ENCODE data around the gene GRIN2C. TPM values are rescaled to one million over a fixed set of nuclear protein-coding genes. Genes with fewer than 3 reads are reported as not detected.

Gene GRIN2C
- total RNA-seq, 4 donors from 2014 or later = 0.17 to 0.38 (median 0.27) TPM

DNA sequence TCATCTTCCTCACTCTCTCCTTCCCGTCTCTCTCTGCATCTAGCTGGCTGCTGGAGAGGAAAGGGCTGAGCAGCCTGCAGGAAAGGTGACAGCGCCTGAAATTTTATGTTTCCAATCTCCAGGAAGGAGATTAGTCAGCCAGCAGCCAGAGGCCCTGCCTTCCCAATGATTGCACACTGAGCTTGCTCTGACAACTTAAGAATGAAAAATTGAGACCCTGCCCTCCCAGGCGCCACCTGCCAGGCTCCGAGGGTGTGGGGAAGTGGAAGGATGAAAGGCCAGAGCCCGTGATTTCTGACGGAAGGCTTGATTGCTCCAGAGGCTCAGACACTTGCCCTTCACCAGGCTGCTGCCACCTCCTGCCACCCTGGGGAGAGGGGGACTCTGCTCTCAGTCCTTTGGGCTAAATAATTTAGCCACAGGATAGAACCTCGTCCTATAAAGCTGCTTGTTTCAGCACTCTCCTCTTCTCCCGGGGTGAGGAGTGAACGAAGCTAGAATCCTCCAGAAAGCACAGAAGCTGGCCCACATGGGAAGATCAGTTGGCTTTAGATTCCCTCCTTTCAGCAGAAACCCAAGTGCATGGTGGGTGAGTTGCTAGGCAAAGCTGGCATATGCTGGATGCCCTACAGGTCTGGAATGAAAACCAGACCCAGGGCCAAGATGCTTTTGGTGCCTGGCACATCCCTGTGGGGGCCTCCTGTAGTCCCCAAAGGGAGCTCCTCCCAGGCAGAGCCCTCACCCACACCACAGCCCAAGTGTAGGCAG, 33.5 kb downstream of the GRIN2C start:
- TF ChIP-seq, protein P1, sequence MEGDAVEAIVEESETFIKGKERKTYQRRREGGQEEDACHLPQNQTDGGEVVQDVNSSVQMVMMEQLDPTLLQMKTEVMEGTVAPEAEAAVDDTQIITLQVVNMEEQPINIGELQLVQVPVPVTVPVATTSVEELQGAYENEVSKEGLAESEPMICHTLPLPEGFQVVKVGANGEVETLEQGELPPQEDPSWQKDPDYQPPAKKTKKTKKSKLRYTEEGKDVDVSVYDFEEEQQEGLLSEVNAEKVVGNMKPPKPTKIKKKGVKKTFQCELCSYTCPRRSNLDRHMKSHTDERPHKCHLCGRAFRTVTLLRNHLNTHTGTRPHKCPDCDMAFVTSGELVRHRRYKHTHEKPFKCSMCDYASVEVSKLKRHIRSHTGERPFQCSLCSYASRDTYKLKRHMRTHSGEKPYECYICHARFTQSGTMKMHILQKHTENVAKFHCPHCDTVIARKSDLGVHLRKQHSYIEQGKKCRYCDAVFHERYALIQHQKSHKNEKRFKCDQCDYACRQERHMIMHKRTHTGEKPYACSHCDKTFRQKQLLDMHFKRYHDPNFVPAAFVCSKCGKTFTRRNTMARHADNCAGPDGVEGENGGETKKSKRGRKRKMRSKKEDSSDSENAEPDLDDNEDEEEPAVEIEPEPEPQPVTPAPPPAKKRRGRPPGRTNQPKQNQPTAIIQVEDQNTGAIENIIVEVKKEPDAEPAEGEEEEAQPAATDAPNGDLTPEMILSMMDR (IDR thresholded peaks at IDR 0.05; ENCODE audit: low read depth) = no peak

DNA sequence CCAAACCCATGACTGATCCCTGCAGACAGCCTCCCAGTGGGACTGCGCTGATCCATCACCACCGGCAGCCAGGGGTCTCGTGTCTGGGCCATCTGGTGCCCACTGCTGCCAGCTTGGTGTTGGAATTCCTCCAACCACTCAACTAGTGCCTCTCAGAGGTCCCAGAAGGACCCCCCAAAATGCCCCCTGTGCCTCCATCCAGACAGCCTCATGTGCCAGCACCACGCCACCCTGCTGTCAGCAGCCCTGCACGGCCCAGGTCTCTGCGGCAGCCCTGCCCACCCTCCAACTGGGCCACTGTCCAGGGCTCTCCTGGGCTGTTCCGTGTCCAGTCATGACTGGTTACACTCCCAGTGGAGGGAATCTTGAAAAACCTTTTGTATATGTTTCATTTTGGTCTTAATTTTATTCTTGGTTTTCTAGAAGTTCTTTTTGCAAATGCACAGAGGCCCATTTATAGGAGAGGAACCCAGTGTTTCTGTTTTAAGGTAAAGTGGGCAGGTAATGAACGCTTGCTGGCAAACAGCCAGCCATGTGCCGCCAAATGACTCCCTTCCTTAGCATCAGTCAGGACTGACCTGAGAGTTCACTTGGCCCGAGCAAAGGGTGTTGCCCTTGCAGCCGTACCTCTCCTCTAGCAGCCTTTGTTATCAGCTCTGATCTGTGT, 34.6 kb downstream of the GRIN2C start:
- TF ChIP-seq, protein P1 (IDR thresholded peaks at IDR 0.05; ENCODE audit: low read depth) = no peak

- TF ChIP-seq, protein P1 (IDR thresholded peaks at IDR 0.05; ENCODE audit: low read depth) = no peak
These were observed 36.7 kb downstream of the GRIN2C start for GRCh38 chr17:74822939-74823367.

GRCh38 chr17:74822335-74822938, 37.2 kb downstream of the GRIN2C start:
- TF ChIP-seq, protein P1 (IDR thresholded peaks at IDR 0.05; ENCODE audit: low read depth) = no peak

DNA sequence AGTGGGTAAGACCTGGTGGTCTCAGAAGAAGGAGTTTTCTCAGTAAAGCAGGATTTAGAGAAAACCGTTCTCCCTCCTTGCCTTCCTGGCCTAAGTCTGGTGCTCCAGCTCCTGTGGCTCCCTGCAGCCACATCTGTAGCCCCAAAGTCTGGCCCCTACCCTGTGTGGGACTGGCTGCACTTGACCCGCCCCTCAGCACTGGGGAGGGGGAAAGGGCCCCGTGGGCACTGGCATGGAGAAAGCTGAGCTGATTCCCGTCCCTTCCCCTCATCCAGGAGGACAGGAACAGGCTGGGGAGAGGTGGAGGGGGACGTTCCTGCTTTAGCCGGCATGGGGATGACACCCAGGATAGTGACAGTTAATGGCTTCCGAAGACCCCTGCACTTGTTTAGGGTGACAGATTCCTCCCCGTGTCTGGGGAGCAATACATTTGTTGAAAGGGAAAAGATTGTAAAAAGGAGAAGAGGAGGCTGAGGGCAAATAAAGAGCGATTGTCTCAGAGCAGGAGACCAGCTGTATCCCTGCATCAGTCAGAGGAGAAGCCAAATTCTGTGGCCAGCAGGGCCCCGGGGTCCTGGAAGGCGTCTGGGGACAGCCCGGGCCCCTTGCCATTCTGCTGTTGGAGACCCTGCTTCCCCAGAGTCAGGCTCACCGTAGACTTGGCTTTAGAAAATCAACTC, 37.9 kb downstream of the GRIN2C start:
- TF ChIP-seq, protein P1 (IDR thresholded peaks at IDR 0.05; ENCODE audit: low read depth) = no peak

DNA sequence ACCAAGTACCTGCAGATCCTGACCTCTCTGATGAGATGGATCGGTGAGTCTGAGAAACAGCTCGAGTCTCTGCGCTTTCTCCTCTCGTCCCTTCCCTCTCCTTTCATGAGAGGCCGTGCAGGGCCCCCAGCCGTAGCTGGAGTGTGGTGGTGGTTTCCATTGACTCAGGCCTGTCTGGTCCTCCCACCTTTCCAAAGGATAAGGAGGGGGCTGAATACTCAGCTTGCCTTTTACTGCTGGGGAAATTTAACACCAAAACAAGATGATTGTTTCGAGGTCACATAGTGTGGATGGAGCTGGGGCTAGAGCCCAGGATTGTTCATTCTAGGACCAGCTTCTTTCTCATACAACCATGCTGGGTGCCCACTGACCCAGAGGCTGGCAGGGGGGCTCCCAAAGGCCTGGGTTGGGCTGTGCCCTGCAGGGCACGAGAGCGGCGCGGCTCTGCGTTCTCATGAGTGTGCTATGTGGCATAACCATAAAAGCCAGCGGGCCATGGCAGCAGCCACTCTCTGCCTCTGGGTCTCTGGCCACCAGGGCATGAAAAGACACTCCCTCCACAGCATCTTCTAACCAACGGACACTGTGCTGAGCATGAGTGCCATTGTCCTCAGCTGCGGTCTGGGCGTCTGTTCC, 39.8 kb downstream of the GRIN2C start:
- TF ChIP-seq, protein P1 (IDR thresholded peaks at IDR 0.05; ENCODE audit: low read depth) = no peak

Measured in subcutaneous adipose tissue (tissue), 4 donors.